PFSK-1 (cell line): ENCODE data around the gene COX6A1.

ENCODE experiments used
- POLR2AphosphoS5 ChIP-seq: IDR thresholded peaks from 2 replicates; pipeline ENCODE4 v1.6.1; 2012; ENCODE audit warnings: low read depth, mild to moderate bottlenecking, control low read depth, low read length, moderate library complexity
- SIN3A ChIP-seq: IDR thresholded peaks from 2 replicates; pipeline ENCODE4 v1.6.1; 2012; ENCODE audit warnings: mild to moderate bottlenecking, low read length, moderate library complexity, borderline replicate concordance; ENCODE audit not compliant: insufficient read depth

GRCh38 chr12:120474616-120474960 is 36.7 kb downstream of the COX6A1 start:
- TF ChIP-seq POLR2AphosphoS5 = no peak
- TF ChIP-seq SIN3A = no peak
